Transverse colon (tissue), 4 donors: ENCODE results near the gene TOX2.

Source experiments
- CTCF ChIP-seq, 5 experiments: fragments of 200-600 bp in 3 of 5; fragments of 450-650 bp in 2 of 5; sonication (generic) in 3 of 5; IDR thresholded peaks; 1 replicate in 2 of 5; 2 replicates in 3 of 5; pipeline ENCODE4 v1.5.1; 2016 to 2017; ENCODE audit warnings: antibody characterized with exemption in 5 of 5, inconsistent platforms in 3 of 5, mild to moderate bottlenecking in 2 of 5, moderate library complexity in 1 of 5
- EP300 ChIP-seq: sonication (generic); formaldehyde crosslinking; IDR thresholded peaks from one replicate; pipeline ENCODE4 v1.6.1; 2017; ENCODE audit warnings: antibody characterized with exemption, low read depth
- POLR2A ChIP-seq: fragments of 450-650 bp; IDR thresholded peaks from one replicate; pipeline ENCODE4 v1.6.1; 2016; ENCODE audit warnings: antibody characterized with exemption, mild to moderate bottlenecking, moderate library complexity
- POLR2AphosphoS5 ChIP-seq, 3 donors: sonication (generic); formaldehyde crosslinking; IDR thresholded peaks; one replicate each; pipeline ENCODE4 v1.6.1; 2016; ENCODE audit warnings: antibody characterized with exemption in 3 of 3

GRCh38 chr20:44104798-44105517, 190.3 kb downstream of the TOX2 start:
- TF ChIP-seq POLR2AphosphoS5 (IDR thresholded peaks at IDR 0.05) (no peak), CTCF (IDR thresholded peaks at IDR 0.05) (no peak), POLR2A (no peak), EP300 (no peak)
